Gastroesophageal sphincter (tissue), 3 donors: ENCODE data around the gene HAUS7.

Source experiments
- EP300 ChIP-seq: sonication (generic); formaldehyde crosslinking; IDR thresholded peaks from one replicate; pipeline ENCODE4 v1.6.1; 2017; ENCODE audit warnings: antibody characterized with exemption, mild to moderate bottlenecking
- POLR2A ChIP-seq, 2 donors: fragments of 450-650 bp; IDR thresholded peaks; one replicate each; pipeline ENCODE4 v1.6.1; 2017; ENCODE audit warnings: antibody characterized with exemption in 2 of 2, mild to moderate bottlenecking in 2 of 2, moderate library complexity in 1 of 2
- TF ChIP-seq, protein P1 (sequence below), 4 experiments: fragments of 200-600 bp in 2 of 4; fragments of 450-650 bp in 2 of 4; sonication (generic) in 1 of 4; IDR thresholded peaks; one replicate each; pipeline ENCODE4 v1.5.1; 2017 to 2019; ENCODE audit warnings: antibody characterized with exemption in 4 of 4, mild to moderate bottlenecking in 2 of 4, moderate library complexity in 2 of 4

GRCh38 chrX:153410373-153410772 lies 60.0 kb downstream of the HAUS7 start:
- TF ChIP-seq EP300 (no peak), POLR2A (IDR thresholded peaks at IDR 0.05) (no peak)
- TF ChIP-seq, protein P1, sequence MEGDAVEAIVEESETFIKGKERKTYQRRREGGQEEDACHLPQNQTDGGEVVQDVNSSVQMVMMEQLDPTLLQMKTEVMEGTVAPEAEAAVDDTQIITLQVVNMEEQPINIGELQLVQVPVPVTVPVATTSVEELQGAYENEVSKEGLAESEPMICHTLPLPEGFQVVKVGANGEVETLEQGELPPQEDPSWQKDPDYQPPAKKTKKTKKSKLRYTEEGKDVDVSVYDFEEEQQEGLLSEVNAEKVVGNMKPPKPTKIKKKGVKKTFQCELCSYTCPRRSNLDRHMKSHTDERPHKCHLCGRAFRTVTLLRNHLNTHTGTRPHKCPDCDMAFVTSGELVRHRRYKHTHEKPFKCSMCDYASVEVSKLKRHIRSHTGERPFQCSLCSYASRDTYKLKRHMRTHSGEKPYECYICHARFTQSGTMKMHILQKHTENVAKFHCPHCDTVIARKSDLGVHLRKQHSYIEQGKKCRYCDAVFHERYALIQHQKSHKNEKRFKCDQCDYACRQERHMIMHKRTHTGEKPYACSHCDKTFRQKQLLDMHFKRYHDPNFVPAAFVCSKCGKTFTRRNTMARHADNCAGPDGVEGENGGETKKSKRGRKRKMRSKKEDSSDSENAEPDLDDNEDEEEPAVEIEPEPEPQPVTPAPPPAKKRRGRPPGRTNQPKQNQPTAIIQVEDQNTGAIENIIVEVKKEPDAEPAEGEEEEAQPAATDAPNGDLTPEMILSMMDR (IDR thresholded peaks at IDR 0.05) = no peak
